LNCAP (cell line): ENCODE results near the gene DNAJC15.

Experiments
- TF ChIP-seq, protein P1 (sequence below): fragments of 450-650 bp; IDR thresholded peaks from 2 replicates; pipeline ENCODE4 v1.5.1; 2017; ENCODE audit warnings: mild to moderate bottlenecking

The DNAJC15 gene

DNA sequence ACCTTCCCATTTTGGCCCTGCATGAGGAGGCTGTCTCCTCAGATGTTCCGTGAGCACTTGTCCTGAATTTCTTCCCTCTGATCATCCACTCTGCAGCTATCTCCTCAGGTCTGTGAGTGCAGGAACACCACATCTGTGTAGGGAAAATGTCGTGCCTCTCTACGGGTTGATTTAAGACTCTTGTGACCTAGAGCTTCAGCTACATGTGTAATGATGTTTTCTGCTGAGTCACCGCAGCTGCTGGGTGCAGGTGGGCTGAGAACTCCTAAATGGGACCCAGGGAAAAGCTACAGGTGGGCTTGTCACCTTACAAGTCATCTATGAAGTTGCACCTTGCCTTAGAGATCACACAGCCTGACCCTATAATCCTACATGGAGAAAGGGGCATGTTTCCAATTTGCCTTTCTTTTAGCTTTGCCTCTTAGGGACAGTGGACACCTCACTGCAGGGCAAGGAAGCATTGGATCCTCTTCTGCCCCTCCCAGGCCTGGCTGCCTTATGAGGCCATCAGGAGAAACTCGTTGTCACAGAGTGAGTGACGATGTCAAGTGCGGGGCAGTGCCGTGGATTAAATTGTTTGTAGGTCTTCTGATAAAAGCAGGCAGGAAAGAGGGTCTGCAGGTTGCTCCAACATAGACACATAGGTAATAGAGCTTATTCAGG is 122.3 kb downstream of the DNAJC15 start:
- TF ChIP-seq, protein P1, sequence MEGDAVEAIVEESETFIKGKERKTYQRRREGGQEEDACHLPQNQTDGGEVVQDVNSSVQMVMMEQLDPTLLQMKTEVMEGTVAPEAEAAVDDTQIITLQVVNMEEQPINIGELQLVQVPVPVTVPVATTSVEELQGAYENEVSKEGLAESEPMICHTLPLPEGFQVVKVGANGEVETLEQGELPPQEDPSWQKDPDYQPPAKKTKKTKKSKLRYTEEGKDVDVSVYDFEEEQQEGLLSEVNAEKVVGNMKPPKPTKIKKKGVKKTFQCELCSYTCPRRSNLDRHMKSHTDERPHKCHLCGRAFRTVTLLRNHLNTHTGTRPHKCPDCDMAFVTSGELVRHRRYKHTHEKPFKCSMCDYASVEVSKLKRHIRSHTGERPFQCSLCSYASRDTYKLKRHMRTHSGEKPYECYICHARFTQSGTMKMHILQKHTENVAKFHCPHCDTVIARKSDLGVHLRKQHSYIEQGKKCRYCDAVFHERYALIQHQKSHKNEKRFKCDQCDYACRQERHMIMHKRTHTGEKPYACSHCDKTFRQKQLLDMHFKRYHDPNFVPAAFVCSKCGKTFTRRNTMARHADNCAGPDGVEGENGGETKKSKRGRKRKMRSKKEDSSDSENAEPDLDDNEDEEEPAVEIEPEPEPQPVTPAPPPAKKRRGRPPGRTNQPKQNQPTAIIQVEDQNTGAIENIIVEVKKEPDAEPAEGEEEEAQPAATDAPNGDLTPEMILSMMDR: no peak

GRCh38 chr13:43146400-43146799 is 123.0 kb downstream of the DNAJC15 start:
- TF ChIP-seq, protein P1: no peak

DNA sequence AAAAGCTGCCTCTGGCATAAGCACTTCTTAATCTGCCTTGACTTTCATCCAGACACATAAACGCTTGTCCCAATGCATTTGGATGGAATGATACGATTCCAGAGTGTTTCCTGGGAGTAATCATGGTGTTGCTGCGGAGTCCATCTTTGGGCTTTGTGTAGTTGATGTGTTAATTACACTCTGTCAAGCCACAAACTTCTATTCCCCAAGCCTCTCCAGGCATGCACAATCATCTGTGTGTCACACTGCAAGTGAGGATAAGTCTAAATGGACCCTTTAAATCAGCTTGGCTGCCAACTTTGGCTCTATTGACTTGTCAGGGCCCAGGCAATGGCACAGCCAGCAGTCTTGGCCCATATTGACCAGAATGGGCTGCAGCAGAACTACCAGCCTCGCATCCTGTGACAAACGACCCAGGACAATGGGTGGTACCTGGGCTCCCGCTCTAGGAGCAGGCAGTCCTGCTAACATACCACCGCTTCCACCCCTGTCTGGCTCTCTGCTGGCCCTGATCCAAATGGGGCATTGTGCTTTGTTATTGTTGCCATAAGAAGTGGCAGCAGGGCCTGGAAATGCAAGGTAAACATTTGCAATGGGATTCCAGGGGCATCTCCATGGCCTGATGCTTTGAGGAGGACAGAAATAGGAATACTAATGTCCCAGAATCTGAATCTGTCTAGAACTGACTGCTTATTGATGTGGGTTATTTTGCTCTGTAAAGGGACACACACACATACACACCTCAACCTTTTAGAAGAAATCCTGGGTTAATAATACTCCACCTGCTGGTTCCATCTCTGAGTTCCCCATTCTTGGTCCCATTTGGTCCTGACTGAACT is 127.2 kb downstream of the DNAJC15 start:
- TF ChIP-seq, protein P1: no peak

GRCh38 chr13:43153436-43154090 is 130.2 kb downstream of the DNAJC15 start:
- TF ChIP-seq, protein P1: no peak

GRCh38 chr13:43154156-43154651 is 130.8 kb downstream of the DNAJC15 start:
- TF ChIP-seq, protein P1: peak; percentile 31; the same call in 1 of the 2 replicates

DNA sequence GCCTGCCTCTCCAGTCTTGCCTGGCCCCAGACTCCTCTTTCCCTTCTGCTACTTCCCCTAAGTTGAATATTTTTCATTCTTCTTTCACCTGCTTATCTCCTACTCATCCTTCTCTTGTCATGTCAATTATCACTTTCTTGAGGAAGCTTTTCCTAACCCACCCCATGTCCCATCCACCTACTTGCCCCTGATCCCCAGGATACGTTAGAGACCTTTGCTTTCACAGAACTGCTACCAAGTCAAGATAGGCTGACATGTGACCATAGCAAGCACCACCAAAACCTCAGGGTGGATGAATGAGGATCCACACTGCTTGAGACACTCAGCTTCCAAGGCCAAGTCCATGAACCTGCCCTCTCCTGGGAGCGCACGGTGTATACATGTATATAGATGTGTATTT is 131.5 kb downstream of the DNAJC15 start:
- TF ChIP-seq, protein P1: no peak

DNA sequence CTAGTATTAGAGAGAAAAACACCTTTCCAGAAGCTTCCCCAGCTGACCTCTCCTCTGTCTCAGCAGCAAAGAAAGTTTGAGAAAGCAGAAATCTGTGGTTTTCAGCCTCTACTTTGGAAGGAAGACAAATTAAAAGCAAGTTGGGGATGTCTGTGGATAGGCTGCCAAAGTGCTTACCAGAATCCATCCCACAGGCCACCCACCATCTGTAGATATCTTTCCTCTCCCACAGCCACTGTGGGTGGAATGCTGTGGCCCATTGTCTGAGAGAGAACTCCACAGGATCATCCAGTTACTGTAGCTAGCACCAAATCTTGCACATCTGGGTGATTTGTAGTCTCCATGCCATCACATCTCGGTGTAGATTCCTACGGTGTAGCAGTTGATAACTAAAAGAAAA is 133.5 kb downstream of the DNAJC15 start:
- TF ChIP-seq, protein P1: no peak
